Stomach (tissue), 4 donors: ENCODE results near the gene HAGH.

Source experiments
- CTCF ChIP-seq, 7 experiments: fragments of 450-650 bp in 4 of 7; fragments of 200-600 bp in 3 of 7; sonication (generic) in 3 of 7; IDR thresholded peaks; one replicate each; pipeline ENCODE4 v1.5.1; 2016 to 2019; ENCODE audit warnings: antibody characterized with exemption in 7 of 7, control low read depth in 2 of 7, mild to moderate bottlenecking in 1 of 7
- EP300 ChIP-seq: sonication (generic); formaldehyde crosslinking; IDR thresholded peaks from one replicate; pipeline ENCODE4 v1.6.1; 2017; ENCODE audit warnings: antibody characterized with exemption
- POLR2A ChIP-seq, 4 donors: fragments of 450-650 bp; IDR thresholded peaks; one replicate each; pipeline ENCODE4 v1.6.1; 2016; ENCODE audit warnings: antibody characterized with exemption in 4 of 4, control low read depth in 2 of 4, mild to moderate bottlenecking in 1 of 4, moderate library complexity in 1 of 4
- POLR2AphosphoS5 ChIP-seq, 3 donors: sonication (generic); formaldehyde crosslinking; IDR thresholded peaks; one replicate each; pipeline ENCODE4 v1.6.1; 2016; ENCODE audit warnings: antibody characterized with exemption in 3 of 3

GRCh38 chr16:1861730-1862129, 35.1 kb upstream of the HAGH start:
- no peak for TF ChIP-seq CTCF (IDR thresholded peaks at IDR 0.05)
- no peak for TF ChIP-seq POLR2AphosphoS5 (IDR thresholded peaks at IDR 0.05)
- TF ChIP-seq EP300, result no peak
- no peak for TF ChIP-seq POLR2A (IDR thresholded peaks at IDR 0.05)
